Measurements from ENCODE around the gene PPP3CA.

DNA sequence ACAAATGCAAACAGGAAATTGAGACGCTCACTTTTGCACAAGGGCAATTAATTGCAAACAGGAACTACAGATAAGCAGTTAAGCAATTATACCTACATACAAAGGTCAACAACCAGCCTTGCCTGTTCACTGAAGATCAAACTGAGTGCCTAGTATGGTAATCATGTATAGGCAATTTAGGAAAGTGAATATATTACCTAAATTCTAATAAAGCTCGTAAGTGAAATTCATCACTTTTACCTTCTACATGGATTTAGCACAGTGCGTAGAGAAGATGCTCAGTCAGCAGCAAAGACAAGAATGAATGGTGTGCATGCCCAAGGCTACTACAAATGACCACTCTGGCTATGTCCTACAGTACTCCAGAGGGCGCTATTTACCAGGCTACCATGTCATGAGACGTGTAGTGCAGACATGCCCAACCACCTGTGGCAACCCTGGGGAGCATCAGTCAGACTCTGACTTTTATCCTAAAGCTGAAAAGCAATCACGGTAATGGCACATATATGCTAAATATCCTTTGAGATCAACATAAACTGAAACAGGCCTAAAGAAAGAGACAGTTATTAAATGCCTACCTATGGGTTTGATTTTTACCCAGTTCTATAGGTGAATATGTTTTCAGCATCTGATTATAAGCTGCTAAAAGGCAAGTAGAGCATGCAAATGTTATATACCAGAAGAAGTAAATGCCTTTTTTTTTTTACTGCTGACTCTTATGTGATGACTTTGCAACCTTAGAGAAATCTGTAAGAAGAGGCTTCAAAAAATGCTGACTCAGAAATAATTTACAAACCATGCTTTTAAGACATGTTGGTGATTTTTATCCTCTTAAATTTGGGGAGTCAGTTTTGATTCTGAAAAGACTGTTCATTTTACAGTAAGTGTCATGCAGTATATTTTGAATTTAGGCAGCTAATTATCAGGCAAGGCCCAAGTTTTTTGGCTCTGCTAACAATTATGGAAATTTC, 178.0 kb downstream of the PPP3CA start:
- TF ChIP-seq, protein P1, sequence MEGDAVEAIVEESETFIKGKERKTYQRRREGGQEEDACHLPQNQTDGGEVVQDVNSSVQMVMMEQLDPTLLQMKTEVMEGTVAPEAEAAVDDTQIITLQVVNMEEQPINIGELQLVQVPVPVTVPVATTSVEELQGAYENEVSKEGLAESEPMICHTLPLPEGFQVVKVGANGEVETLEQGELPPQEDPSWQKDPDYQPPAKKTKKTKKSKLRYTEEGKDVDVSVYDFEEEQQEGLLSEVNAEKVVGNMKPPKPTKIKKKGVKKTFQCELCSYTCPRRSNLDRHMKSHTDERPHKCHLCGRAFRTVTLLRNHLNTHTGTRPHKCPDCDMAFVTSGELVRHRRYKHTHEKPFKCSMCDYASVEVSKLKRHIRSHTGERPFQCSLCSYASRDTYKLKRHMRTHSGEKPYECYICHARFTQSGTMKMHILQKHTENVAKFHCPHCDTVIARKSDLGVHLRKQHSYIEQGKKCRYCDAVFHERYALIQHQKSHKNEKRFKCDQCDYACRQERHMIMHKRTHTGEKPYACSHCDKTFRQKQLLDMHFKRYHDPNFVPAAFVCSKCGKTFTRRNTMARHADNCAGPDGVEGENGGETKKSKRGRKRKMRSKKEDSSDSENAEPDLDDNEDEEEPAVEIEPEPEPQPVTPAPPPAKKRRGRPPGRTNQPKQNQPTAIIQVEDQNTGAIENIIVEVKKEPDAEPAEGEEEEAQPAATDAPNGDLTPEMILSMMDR (IDR thresholded peaks at IDR 0.05), result peak; percentile 28 to 66 (median 53)
- TF ChIP-seq POLR2A (IDR thresholded peaks at IDR 0.05), result no peak

Data from tibial nerve (tissue), 3 donors.